HG02970 (cell line): ENCODE measurements around the gene SHB.

ENCODE experiments used
- ATAC-seq: cut with Tn5 transposase; IDR thresholded peaks from one replicate; pipeline ENCODE4 v1.9.1; 2021; ENCODE audit warnings: mild to moderate bottlenecking, moderate library complexity, moderate number of reproducible peaks; ENCODE audit not compliant: unreplicated experiment, low FRiP score

The SHB gene

DNA sequence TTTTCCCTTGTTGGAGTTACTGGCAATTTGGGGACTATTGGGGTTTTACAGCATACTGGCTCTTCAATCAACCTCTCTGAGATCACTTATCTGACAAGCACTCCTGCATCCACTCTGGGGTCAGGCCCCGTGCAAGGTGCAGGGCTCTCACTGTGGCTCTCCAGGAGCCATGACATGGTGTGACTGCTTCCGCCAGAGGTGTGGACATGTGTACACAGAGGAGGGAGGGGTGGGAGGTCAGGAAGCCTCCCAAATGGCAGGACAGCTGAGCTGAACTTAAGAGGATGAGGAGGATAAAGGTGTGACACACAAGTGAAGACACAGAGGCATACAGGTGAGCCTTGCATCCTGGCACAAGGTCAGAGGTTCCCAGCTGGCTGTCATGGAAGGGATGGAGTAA, 24.3 kb downstream of the SHB start:
- ATAC-seq = no peak

DNA sequence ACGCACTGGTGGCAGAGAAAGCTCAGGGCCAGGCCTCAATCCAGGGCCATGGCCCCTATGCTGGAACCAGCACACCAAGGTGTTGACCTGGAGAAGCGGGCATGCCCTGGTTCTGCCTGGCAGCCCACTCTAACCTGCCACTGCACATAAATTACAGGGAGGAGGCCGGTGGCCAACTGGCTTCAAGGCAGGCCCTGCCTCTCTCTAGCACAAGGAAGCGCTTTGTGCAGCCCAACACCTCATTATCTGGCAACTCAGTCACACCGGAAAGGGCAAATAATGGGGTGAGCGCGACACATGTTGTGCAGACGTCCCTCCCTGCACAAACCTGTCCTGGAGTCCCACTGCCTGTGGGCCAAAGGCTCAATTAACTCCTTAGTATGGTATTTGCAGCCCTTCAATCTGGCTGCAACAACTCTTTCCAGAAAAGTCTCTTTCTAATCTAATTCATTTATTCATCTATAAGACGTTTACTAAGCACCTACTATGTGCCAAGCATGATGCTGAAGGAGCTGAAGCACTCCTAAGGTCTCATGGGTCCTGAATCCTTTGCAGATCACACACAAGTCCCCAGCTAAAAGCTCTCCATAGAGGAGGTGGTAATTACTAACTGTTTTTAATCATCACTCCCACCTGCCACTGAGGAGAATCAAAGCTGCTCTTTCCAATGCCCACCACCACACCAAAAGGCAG, 24.9 kb downstream of the SHB start:
- no peak for ATAC-seq

DNA sequence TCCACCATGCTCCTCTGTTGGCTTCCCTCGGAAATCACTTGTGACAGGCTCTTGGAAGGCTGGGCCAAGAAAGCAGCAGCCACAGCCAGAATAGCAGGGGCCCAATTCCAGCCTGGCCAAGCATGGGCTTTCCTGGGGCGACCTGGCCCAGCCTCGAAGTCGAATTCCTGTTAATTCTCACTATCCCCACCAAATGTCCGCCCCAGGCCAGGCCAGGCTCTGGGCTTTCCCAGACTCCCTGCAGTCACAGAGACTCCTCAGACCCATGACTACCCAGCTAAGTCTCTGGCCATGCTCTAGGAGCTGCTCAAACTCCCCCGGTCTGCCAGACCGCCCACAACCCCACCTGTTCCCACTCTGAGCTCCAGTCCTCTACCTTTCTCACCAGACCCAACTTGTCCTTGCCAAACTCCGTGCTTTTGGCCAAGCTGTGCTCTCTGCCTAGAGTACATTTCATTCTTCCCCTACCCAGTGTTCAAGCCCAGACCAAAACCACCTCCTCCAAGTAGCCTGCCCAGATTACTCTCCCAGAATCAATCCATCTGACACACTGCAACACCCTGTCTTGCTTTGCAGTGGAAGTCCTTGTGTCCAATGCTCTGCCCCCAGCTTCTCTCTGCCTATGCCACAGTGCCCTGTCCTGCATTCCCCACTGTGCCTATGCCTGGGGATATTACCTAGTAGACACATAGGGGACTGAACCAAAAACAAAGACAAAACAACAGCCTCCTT, 26.2 kb downstream of the SHB start:
- no peak for ATAC-seq

DNA sequence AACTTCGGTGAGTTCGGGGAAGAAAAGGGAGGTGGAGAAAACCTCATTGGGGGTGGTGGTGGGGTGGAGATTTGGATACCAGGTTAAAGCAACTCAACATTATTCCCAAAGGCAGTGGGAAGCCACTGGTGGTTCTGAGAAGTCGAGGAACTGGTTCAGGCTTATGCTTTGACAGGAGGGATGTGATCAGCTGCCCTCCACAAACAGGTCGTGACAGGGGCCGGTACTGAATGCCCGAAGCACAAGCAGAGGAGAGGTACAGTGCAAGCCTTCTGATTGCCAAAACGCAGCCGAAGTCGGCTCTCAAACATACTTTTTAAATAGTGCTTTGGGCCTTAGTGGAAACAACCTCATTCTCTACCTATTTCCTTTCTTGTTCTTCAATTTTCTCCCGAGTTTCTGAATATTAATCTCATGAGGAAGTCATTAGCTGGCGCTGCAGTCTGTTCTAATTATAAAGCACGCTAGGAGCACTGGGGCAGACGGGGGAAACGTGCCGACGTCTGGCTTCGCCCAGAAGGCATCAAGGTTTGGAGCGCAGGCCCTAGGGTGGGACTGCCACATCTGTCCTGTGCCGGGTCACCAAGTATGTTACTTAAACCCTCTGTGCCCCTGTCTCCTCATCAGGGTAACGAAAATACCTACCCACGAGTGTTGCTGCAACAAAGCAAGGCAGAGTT, 27.3 kb downstream of the SHB start:
- ATAC-seq = no peak

DNA sequence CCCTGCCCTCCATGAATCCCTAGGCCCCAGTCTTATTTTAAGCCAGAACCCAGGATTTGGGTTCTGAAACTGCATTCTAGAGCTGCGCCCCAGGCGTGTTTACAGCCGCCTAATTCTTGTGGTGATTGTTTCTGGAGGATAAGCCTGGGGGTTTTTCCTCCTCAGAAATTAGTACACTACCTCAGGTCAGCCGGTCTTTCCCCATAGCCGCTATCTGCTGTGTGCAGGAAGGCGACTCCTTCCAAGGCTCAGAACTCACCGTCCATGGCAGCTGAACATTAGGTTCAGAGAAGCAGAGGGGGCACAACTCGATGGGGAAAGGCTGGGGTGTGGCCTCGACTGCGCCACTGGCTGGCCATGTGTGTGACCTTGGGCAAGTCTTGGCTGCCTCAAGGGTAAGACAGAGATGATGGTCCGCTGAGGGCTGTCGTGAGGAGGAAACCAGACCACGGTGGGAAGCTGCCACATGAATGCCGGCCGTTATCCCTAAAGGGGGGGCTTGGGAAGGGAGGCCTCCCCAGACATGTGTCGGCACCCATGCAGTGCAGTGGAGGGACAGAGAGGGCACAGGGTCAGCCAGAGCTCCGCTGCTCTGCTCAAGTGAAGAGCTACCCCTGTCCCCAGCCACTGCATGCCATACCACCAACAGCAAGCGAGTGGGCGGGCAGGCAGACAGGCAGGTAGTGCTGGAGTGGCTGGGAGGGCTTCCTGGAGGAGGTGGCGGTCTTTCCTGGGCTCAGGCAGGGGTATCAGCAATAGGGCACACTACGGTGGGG, 28.9 kb downstream of the SHB start:
- ATAC-seq = no peak

DNA sequence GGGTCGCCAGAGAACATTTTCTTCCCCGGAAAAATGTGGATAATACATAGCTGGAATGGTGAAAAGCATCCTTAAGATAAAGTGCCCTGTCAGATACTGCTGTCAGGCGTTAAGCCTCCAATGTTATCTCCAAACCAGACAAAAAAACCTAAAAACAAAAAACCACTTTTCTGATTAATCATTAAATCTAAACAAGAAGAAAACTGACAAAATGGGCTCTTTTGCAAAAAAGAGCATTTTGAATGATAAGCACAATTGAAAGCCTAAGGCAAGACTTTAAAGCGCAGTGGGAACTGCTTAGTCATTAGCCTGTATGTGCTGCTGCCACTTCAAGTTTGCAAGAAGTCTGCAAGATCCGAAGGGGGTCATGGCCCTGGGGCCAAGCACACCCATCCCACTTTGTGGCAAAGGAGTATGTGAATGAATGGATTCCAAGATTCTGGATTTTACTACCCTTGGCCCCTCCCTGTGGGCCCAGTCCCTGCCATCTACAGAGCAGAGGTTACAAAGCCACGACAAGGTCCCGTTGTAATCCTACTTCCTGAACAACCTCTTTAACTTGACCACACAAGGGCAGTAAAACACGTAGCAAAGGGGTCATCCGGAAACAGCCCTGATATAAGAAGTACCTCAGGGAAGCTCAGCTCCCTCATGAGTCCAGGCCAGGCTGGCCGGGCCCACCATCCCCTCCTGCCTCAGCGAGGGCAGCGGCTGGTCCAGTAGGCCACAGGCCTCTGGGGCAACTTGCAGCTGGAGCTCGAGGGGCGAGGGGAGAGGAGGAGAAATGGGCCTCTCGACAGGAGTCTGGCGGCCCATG, 29.7 kb downstream of the SHB start:
- ATAC-seq = no peak

DNA sequence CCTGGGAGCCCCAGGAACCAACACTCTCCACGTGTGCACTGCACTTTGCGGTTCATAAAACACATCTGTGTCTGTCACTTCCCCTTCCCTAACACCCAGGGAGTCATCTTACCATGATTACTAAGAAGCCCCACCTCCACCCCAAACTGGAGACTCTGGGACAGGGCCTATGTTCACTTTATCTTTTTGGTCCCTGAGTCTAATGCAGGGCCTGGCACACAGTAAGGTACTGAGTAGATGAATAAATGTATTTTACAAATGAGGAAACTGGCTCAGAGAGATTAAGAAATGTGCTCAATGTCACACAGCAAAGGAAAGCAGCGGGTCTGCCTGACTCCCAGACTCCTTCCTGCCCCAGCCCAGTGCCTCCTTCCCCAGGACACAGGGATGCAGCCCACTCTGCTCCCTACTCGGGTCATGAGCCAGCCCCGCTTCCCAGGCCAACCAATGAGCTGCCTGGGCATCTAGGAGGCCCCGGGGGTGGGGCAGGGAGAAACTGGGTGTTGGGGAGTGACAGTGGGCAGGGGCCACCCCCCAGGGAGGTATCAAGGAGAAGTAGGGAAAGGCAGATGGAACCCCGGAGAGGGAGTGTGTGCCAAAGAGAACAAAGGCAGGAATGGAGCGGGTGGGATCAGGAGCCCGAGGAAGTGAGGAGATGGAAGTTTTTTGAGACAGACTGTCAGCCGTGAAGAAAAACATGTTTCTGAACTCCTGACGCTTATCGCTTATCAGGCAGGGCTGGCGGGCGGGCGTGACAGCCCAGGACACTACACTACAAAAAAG, 30.5 kb downstream of the SHB start:
- no peak for ATAC-seq

DNA sequence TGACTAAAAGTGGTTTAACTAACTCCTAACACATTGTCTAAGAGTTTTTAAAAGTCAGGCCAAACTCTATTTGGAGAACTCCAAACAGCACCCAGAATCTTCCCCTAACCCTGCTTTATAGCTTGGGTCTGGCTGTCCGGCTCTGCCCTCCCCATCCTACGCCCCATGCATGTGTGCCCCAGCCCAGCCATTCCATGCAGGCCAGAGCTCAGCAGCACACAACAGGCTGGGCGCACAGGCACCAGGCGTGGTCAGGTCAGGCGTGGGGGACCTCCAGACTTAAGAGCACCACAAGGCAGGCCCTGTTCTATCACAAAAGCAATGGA, 31.1 kb downstream of the SHB start:
- ATAC-seq = no peak

DNA sequence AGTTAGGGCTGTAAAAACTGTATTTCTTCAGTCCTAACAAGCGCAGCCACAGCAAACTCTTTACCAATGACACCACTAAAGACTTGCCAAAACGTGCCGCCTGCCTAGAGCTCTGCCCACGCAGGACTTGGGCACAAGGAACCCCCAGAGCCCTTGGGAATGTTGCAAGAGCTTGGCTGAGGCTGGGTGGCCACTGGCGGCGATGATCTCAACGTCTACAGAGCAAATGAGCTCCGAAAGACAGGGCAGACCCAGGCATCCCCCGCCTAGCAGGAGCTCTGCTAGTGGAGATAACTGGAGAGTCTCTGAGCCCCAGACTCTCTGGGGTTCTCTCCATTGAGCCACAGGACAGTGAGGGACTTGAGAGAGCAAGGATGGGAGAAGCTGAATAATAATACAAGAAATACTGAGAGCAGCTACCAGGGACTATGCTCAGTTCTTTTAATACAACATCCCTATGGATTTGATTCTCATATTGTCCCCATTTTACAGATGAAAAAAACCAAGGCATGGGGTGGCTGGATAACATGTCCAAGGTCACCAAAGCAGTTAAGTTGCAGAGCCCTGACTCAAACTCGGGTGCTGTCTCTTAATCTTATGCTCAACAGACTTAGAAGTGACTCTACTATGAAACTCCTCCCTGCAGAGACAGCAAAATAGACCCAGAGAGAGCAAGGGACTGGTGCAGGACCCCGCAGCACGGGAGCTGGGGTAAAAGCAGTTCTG, 32.5 kb downstream of the SHB start:
- no peak for ATAC-seq

DNA sequence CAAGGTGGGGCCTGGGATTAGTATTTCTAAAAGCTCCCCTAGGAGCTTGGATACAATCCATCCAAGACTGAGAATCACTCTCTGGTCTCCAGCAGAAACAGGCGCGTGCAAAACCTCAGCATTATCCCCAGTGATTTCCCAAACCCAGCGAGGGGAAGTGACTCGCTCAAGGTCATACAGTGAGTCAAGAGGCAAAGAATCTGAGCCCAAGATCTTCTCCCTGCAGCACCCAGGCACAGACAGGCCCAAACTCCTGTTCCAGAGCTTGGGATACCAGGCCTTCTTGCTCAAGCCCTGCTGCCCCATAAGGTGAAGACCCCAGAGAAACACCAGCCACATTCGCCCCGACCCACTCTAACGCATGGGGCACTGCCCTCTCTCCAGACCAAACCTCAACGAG, 33.2 kb downstream of the SHB start:
- ATAC-seq = no peak

DNA sequence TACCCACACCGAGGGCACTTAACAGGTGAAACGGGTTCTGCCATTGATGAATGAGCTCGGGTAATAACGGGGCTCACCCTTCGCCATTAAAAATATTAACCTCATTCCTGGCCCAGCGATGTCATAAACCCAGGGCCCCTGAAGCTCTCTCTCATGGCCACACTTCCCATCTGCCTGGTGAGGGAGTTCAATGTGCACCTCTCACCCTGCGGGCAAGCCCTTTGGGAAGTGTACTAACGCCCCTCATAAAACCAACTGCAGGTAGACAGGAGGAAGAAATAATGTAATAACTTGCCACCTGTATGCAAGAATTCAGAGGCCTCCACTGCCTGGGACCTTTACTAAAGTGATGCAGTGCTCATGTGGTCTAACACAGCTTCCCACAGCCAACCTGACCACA, 35.1 kb downstream of the SHB start:
- no peak for ATAC-seq

DNA sequence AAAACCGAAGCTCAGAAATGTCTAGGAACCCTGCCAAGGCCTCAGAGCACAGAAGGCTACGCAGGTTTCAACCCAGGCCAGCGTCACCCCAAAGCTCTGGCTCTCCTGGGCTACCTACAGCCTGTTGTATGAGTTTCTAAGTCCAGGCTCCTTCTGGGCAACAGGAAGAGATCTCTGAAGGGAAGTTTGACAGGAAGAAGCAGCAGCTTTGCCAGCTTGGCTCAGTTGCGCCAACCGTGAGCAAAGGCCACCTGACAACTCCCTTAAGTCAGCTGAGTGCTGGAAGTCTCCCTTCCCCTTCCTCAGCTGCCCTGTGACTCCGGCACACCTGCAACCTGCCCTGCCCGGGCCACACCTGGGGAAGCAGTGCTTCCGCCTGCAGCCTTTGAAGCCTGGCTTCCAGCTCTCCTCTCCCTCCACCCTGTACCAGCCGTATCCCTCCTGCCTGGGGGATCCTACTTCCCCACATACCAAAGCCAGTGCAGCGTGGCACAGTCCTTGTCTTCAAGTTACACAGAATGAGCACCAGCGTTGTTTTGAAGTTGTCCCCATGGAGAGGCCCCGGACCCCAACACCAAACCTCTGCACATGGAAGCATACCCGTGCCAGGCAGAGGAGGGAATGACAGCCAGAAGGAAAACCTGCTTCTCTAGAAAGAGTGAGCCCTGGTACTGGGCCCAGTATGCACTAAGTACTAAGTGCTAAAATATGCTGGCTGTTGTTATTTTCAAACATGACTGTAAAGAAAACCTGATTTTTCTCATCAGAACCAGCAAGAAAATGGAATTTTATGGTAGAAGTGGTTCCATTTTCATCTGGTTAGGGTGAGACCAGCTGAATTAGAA, 36.5 kb downstream of the SHB start:
- ATAC-seq = no peak

DNA sequence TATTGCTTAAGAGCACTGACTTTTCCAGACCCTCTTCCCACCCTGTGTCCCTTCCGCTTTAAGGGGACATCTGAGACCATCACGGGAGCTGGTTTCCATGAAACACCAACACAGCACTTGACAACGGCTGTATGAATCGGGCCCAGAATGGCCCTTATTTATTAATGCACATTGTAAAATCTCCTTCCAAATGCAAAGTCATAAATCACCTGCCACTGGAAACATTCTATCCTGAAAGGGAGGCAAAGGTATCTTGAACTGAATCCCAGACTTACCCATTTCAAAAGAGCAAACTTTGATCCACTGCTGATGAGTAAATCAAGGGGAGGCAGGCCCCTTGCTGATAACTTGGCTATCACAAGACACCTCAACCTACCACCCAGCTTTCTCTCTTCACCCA, 37.4 kb downstream of the SHB start:
- ATAC-seq = no peak

DNA sequence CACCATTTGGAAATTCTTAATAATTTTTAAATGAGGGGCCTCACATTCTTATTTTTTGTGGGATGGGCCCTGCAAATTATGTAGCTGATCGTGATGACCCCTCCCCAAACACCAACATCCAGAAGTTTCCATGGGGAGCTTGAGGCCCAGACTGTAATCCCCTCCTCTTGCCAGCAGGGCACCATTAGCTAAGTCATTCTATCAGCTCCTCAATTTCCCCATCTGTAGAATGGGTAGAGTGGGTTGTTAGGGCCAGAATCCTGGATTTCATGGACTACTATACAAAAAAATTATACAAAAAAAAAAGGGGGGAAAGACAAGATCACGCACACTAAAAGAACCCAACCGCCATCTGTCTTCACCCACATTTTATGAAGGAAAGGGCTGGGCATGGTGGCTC, 38.4 kb downstream of the SHB start:
- ATAC-seq = no peak

DNA sequence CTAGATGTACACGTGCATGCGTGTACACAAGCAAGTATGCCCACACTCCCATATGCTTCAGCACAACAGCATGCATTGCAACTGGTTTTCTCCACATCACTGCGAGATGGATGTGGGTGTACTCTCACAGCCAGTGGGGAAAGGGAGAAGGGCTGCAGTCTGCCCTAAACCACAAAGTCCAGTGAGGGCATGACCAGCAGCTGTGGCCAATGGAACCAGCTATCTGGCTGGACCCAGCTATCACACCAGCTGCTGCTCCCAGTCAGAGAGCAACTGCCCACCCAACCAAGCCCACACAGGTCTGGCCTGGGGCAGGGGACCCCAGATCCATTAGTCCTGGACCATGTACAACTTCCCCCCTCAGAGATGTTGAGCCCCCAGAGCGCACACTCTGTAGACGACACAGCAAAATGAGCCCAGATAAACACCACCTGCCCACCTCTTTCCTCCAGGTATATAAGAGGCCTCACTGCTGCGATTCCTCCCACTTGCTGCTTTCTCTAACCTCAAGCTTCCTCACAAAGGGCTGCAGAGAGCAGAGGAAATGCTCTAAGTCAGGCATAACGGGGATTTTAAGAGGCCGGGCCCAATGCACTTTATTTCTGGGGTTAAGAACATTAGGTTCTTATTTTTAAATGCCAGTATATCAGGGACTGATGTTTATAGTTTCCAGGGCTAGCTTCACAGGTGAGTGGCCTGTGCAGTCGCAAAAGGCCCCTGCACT, 39.0 kb downstream of the SHB start:
- ATAC-seq = no peak

DNA sequence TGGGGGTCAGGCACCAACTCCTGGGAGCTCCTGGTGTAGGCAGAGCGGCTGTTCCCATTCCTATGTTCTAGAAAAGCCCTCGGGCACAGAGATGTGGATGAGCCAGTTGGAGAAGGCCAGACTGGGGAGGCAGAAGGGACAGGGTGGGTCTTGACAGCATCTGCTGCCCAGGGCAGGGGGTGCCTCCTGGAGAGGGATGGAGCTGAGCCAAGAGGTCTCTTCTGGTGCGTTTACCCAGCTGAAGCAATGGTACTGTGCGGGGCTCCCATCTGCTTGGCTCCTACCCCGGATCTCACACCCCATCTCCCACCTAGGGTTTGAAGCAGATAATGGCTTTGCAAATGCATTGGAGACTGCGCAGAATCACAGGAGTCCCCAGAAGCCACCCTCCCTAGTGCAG, 41.3 kb downstream of the SHB start:
- no peak for ATAC-seq

DNA sequence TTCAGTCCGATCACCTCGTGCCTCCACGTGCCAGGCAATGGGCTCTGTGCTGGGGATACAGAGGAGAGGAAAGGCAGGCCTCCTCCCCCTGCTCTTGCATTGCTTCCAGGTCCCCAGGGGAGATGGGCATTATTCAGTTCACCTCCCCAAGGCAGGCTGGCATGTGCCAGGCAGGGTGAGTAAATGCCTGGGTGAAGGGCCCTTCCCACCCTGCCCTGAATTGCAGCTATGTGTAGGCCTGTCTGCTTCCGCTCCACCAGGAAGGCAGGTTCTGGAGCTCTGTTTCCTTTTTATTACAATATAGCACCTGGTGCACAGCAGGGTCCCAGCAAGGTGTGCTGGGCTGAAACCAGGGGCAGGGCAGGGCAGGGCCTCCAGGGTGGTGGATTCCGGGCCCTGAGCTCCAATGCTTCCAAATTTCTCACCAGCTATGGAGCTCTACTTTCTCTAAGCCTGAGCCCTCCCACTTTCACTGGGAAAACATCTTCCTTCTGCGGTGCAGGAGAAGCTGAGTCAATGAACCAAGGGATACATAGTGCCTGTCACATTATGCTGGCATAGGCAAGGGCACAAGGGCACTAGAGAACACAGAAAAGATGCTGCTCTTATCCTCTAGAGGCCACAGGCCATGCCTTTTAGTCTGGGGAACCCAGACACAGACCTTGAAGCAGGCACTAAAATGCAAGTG, 42.0 kb downstream of the SHB start:
- ATAC-seq = no peak
